IMR-90 (cell line): ENCODE data around the gene DEAF1.

ENCODE experiments used
- POLR2A ChIP-seq: IDR thresholded peaks from 2 replicates; pipeline ENCODE4 v1.6.1; 2012; ENCODE audit warnings: mild to moderate bottlenecking, low read depth, low read length
- RAD21 ChIP-seq: IDR thresholded peaks from 2 replicates; pipeline ENCODE4 v1.6.1; 2012; ENCODE audit warnings: low read length, improper control_type of control experiment
- TF ChIP-seq, protein P1 (sequence below): conservative IDR thresholded peaks from 2 replicates; pipeline ENCODE4 v1.5.1; 2012; ENCODE audit warnings: mild to moderate bottlenecking, low read depth, low read length, improper control_type of control experiment

- no peak for TF ChIP-seq POLR2A
- TF ChIP-seq, protein P1, sequence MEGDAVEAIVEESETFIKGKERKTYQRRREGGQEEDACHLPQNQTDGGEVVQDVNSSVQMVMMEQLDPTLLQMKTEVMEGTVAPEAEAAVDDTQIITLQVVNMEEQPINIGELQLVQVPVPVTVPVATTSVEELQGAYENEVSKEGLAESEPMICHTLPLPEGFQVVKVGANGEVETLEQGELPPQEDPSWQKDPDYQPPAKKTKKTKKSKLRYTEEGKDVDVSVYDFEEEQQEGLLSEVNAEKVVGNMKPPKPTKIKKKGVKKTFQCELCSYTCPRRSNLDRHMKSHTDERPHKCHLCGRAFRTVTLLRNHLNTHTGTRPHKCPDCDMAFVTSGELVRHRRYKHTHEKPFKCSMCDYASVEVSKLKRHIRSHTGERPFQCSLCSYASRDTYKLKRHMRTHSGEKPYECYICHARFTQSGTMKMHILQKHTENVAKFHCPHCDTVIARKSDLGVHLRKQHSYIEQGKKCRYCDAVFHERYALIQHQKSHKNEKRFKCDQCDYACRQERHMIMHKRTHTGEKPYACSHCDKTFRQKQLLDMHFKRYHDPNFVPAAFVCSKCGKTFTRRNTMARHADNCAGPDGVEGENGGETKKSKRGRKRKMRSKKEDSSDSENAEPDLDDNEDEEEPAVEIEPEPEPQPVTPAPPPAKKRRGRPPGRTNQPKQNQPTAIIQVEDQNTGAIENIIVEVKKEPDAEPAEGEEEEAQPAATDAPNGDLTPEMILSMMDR, result no peak
- no peak for TF ChIP-seq RAD21
Observed at GRCh38 chr11:737366-737765, 42.3 kb upstream of the DEAF1 start.
